GM12878 (cell line): Measurements from ENCODE around the gene FERD3L. TPM values are rescaled to one million over a fixed set of nuclear protein-coding genes. Genes with fewer than 3 reads are reported as not detected.

Experiments
- ATAC-seq: fragments of 200-7000 bp; cut with Tn5 transposase; 3 replicates; pipeline ENCODE4 v1.9.1; 2020; ENCODE audit warnings: mild to moderate bottlenecking, moderate library complexity
- BruUV-seq: library from RNA; stranded (reverse); fragments of 400-500 nt; replicated peaks from 2 replicates; lab custom pipeline; 2021; lab: Mats Ljungman, UMichigan
- CTCF ChIA-PET: fragments of 300-600 bp; sonication (Branson Sonifier 250); formaldehyde crosslinking; extraction: SDS; loops from one replicate; lab custom pipeline; 2021; ENCODE audit warnings: inconsistent platforms; lab: Yijun Ruan, JAX
- POLR2A ChIA-PET: fragments of 350-600 bp; formaldehyde crosslinking; extraction: SDS; loops from one replicate; lab custom pipeline; 2021; ENCODE audit warnings: inconsistent platforms; lab: Charles Lee
- RAD21 ChIA-PET: fragments of 300-600 bp; sonication (Branson Sonifier 250); formaldehyde crosslinking; loops from one replicate; lab custom pipeline; 2023; ENCODE audit warnings: antibody characterized with exemption; ENCODE audit not compliant: unreplicated experiment; lab: Charles Lee
- SMC1A ChIA-PET: fragments of 300-600 bp; sonication (Branson Sonifier 250); formaldehyde crosslinking; loops from one replicate; lab custom pipeline; 2023; ENCODE audit not compliant: unreplicated experiment, uncharacterized antibody; lab: Charles Lee
- DNase-seq: peaks from one replicate; pipeline ENCODE4 v3.0.0-alpha.2; 2011; ENCODE audit warnings: low read depth, low spot score
- FAIRE-seq: peaks from 3 replicates; lab custom pipeline; 2011; peaks lifted over from hg19 to GRCh38; lab: Jason Lieb, UNC
- H2AFZ ChIP-seq: 2 replicates; pipeline ENCODE4 v1.6.0; 2011; ENCODE audit warnings: low read depth, low read length, control low read depth; ENCODE audit not compliant: control insufficient read depth
- H3K27ac ChIP-seq: 2 replicates; pipeline ENCODE4 v1.5.1; 2011; ENCODE audit warnings: control low read depth; ENCODE audit not compliant: control insufficient read depth, insufficient read depth
- H3K27me3 ChIP-seq, 2 experiments: replicated peaks in 1 of 2; 2 replicates each; pipeline versions ENCODE4 v1.6.0 to v1.6.1; 2011; ENCODE audit warnings: low read length in 1 of 2; ENCODE audit not compliant: control insufficient read depth in 2 of 2, insufficient read depth in 2 of 2
- H3K36me3 ChIP-seq, 2 experiments: 2 replicates each; pipeline ENCODE4 v1.5.1; 2011; ENCODE audit warnings: low read length in 1 of 2; ENCODE audit not compliant: control insufficient read depth in 2 of 2, insufficient read depth in 2 of 2
- H3K4me1 ChIP-seq: 2 replicates; pipeline ENCODE4 v1.6.1; 2011; ENCODE audit warnings: mild to moderate bottlenecking, low read length, moderate library complexity, mixed read lengths; ENCODE audit not compliant: control insufficient read depth, insufficient read depth
- H3K4me2 ChIP-seq: 2 replicates; pipeline ENCODE4 v1.6.0; 2011; ENCODE audit warnings: control low read depth; ENCODE audit not compliant: control insufficient read depth, insufficient read depth
- H3K4me3 ChIP-seq: fragments of 200-600 bp; sonication (generic); 2 replicates; pipeline ENCODE4 v1.5.1; 2016
- H3K79me2 ChIP-seq: 2 replicates; pipeline ENCODE4 v1.6.0; 2011; ENCODE audit warnings: low read length; ENCODE audit not compliant: control insufficient read depth, insufficient read depth
- H3K9ac ChIP-seq: 2 replicates; pipeline ENCODE4 v1.8.0; 2011; ENCODE audit warnings: low read length, control low read depth, mixed read lengths; ENCODE audit not compliant: control insufficient read depth, insufficient read depth
- H3K9me3 ChIP-seq: replicated peaks from 3 replicates; pipeline ENCODE4 v1.5.1; 2011; ENCODE audit warnings: mild to moderate bottlenecking, low read length; ENCODE audit not compliant: control insufficient read depth, insufficient read depth
- H4K20me1 ChIP-seq: 2 replicates; pipeline ENCODE4 v1.6.0; 2011; ENCODE audit not compliant: control insufficient read depth, insufficient read depth
- BCL11A ChIP-seq: IDR thresholded peaks from 2 replicates; pipeline ENCODE4 v1.6.1; 2011; ENCODE audit warnings: low read depth, low read length
- BHLHE40 ChIP-seq, 2 experiments: fragments of 450-650 bp in 1 of 2; IDR thresholded peaks; 2 replicates each; pipeline ENCODE4 v1.6.1; 2011 to 2017; ENCODE audit warnings: low read depth in 2 of 2, borderline replicate concordance in 1 of 2, improper control_type of control experiment in 1 of 2, low read length in 1 of 2, mild to moderate bottlenecking in 1 of 2
- CHD1 ChIP-seq: IDR thresholded peaks from 2 replicates; pipeline ENCODE4 v1.6.1; 2012; ENCODE audit warnings: low read depth, low read length, improper control_type of control experiment
- ESRRA ChIP-seq: IDR thresholded peaks from 2 replicates; pipeline ENCODE4 v1.6.1; 2012; ENCODE audit warnings: mild to moderate bottlenecking, low read length, improper control_type of control experiment
- ETV6 ChIP-seq, 2 experiments: fragments of 450-650 bp in 1 of 2; IDR thresholded peaks in 1 of 2; conservative IDR thresholded peaks in 1 of 2; 2 replicates each; pipeline ENCODE4 v1.6.1; 2014; ENCODE audit warnings: antibody characterized with exemption in 1 of 2, borderline replicate concordance in 1 of 2, low read depth in 1 of 2, mild to moderate bottlenecking in 1 of 2, moderate library complexity in 1 of 2
- HDAC6 ChIP-seq: fragments of 200-600 bp; sonication (generic); IDR thresholded peaks from one replicate; pipeline ENCODE4 v1.8.0; 2017; ENCODE audit warnings: antibody characterized with exemption; ENCODE audit not compliant: unreplicated experiment
- IKZF2 ChIP-seq, 2 experiments: fragments of 450-650 bp; IDR thresholded peaks; 2 replicates each; pipeline ENCODE4 v1.6.1; 2017; ENCODE audit warnings: mild to moderate bottlenecking in 2 of 2, moderate library complexity in 2 of 2
- JUNB ChIP-seq: IDR thresholded peaks from 2 replicates; pipeline ENCODE4 v1.6.1; 2016; ENCODE audit warnings: antibody characterized with exemption, mild to moderate bottlenecking
- KDM1A ChIP-seq: fragments of 200-600 bp; sonication (generic); IDR thresholded peaks from 2 replicates; pipeline ENCODE4 v1.6.1; 2016; ENCODE audit warnings: borderline replicate concordance
- MEF2A ChIP-seq: IDR thresholded peaks from 2 replicates; pipeline ENCODE4 v1.6.1; 2011; ENCODE audit warnings: low read depth, mild to moderate bottlenecking, low read length, moderate library complexity; ENCODE audit not compliant: insufficient read depth
- MTA3 ChIP-seq: IDR thresholded peaks from 2 replicates; pipeline ENCODE4 v1.6.1; 2012; ENCODE audit warnings: low read length, inconsistent platforms, borderline replicate concordance
- PAX8 ChIP-seq: fragments of 450-650 bp; IDR thresholded peaks from 2 replicates; pipeline ENCODE4 v1.6.1; 2017; ENCODE audit warnings: mild to moderate bottlenecking, moderate library complexity
- RAD21 ChIP-seq: IDR thresholded peaks from 2 replicates; pipeline ENCODE4 v1.6.1; 2011; ENCODE audit warnings: mild to moderate bottlenecking, low read depth, low read length, moderate library complexity; ENCODE audit not compliant: insufficient read depth
- RAD51 ChIP-seq: fragments of 450-650 bp; IDR thresholded peaks from 2 replicates; pipeline ENCODE4 v1.6.1; 2016; ENCODE audit warnings: moderate library complexity, mild to moderate bottlenecking, inconsistent platforms
- SIX5 ChIP-seq: IDR thresholded peaks from 2 replicates; pipeline ENCODE4 v1.6.1; 2011; ENCODE audit warnings: mild to moderate bottlenecking, low read depth, low read length, moderate library complexity; ENCODE audit not compliant: severe bottlenecking
- SMAD5 ChIP-seq: IDR thresholded peaks from 2 replicates; pipeline ENCODE4 v1.6.1; 2016; ENCODE audit warnings: antibody characterized with exemption, low read depth
- SMC3 ChIP-seq: IDR thresholded peaks from 2 replicates; pipeline ENCODE4 v1.6.1; 2011; ENCODE audit warnings: low read length, improper control_type of control experiment, borderline replicate concordance
- TARDBP ChIP-seq: IDR thresholded peaks from 2 replicates; pipeline ENCODE4 v1.6.1; 2016; ENCODE audit warnings: borderline replicate concordance
- WRNIP1 ChIP-seq: IDR thresholded peaks from 2 replicates; pipeline ENCODE4 v1.6.1; 2011; ENCODE audit warnings: low read depth, low read length, improper control_type of control experiment, borderline replicate concordance
- YBX1 ChIP-seq: fragments of 450-650 bp; IDR thresholded peaks from 2 replicates; pipeline ENCODE4 v1.6.1; 2016; ENCODE audit warnings: antibody characterized with exemption
- ZNF274 ChIP-seq: IDR thresholded peaks from one replicate; pipeline ENCODE4 v1.8.0; 2011; ENCODE audit not compliant: insufficient read length, insufficient read depth
- ZNF384 ChIP-seq: IDR thresholded peaks from 2 replicates; pipeline ENCODE4 v1.6.1; 2012; ENCODE audit warnings: low read depth, mild to moderate bottlenecking, low read length, improper control_type of control experiment, borderline replicate concordance
- WGBS: methylation state at CpG from one replicate; pipeline ENCODE4 v1.1.6; 2016; ENCODE audit warnings: low lambda C conversion rate; ENCODE audit not compliant: insufficient replicate concordance, insufficient coverage; ENCODE audit errors: missing lambda C conversion rate; 5-methylcytosine and 5-hydroxymethylcytosine counted together
- in situ Hi-C: fragments of 300-500 bp; cut with MboI; formaldehyde crosslinking; loops from 9 replicates; pipeline ENCODE4 v1.14.3; 2018; ENCODE audit warnings: mixed read lengths
- intact Hi-C: fragments of 100-400 bp; cut with micrococcal nuclease; formaldehyde crosslinking; loops from one replicate; pipeline ENCODE4 v1.14.2; 2022; ENCODE audit not compliant: unreplicated experiment
- polyA plus RNA-seq, 11 experiments: library from polyadenylated mRNA; depleted of rRNA in 4 of 11; unstranded in 6 of 11; stranded (reverse) in 5 of 11; fragments of >200 nt; fragmentation: Nextera tagmentation in 4 of 11; fragmentation: Illumina TruSeq in 1 of 11; extraction: Ambion mirVana in 4 of 11; extraction: Trizol in 1 of 11; gene quantifications; 1 replicate in 1 of 11; 2 replicates in 10 of 11; pipeline versions ENCODE4 v1.2.1 to v1.2.3, GENCODE V29; 2011 to 2016; ENCODE audit warnings: inconsistent platforms in 2 of 11, missing spikeins in 2 of 11, low read depth in 1 of 11
- total RNA-seq, 4 experiments: library from RNA; depleted of rRNA in 3 of 4; stranded (reverse); fragments of >200 nt in 3 of 4; fragmentation: Illumina TruSeq in 1 of 4; extraction: Trizol in 1 of 4; gene quantifications; 2 replicates each; pipeline versions ENCODE4 v1.2.1 to v1.2.3, GENCODE V29; 2013 to 2021
- TF ChIP-seq, protein P1 (sequence below), 3 experiments: IDR thresholded peaks in 2 of 3; conservative IDR thresholded peaks in 1 of 3; 2 replicates each; pipeline ENCODE4 v1.5.1; 2011; ENCODE audit warnings: low read depth in 3 of 3, low read length in 3 of 3, mild to moderate bottlenecking in 3 of 3, control low read depth in 2 of 3, moderate library complexity in 2 of 3, inconsistent platforms in 1 of 3, mixed read lengths in 1 of 3; ENCODE audit not compliant: control insufficient read depth in 2 of 3, insufficient read depth in 1 of 3; ENCODE audit errors: extremely low read depth in 1 of 3

The FERD3L gene
- total and polyA plus RNA-seq, 10 of the 15 experiments (the other 5 are each of a cell fraction or from before 2014, with no cell fraction given), result not detected

DNA sequence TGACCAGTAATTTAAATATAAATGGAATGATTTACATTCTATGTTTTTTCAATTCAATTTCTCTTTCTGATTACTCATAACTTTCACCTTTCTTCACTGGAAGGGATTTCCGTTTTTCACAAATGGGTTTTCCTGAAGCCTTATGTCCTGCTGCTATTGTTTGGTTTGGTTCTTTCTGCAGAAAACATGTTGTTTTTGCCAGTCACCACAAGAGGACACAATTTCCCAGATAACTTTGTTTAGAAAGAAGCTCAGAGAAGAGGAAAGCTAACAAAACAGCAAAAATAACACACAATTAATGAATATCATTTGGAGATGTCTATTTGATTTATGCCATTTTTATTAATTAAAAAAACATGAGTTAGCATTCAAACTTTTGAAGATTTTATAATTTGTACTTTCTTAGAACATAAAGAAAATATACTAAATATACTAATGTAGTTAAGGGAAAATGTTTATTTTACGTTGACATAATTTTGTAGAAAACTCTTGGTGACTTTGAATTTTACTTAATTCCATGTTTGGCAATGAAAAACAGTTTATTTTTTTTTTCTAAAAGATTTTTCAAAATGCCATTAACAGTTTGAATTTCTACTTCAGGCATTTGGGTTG lies 23.1 kb downstream of the FERD3L start:
- ATAC-seq (no peak), DNase-seq (no peak), FAIRE-seq (no peak)
- no peak overlapping the region for H3K4me2 ChIP-seq
- no peaks in the 10 kb centered on the region for H3K79me2 ChIP-seq
- ChIA-PET CTCF (interaction anchor here (0.6 to 1.2 kb wide), 5 partner anchors 11 to 543 kb away, joined by 3 to 4 read pairs (median 3); no protein-coding TSS in a partner anchor), POLR2A (no interaction called here), RAD21 (interaction anchor here (1.1 kb wide), 1 partner anchor 542 kb away, joined by 3 read pairs; no protein-coding TSS in a partner anchor), SMC1A (interaction anchor here (0.9 to 1.2 kb wide), 2 partner anchors 151 to 545 kb away, joined by 3 read pairs; no protein-coding TSS in a partner anchor)
- H3K27ac ChIP-seq, result no peak overlapping the region
- no peak overlapping the region for H3K9ac ChIP-seq
- no peak overlapping the region for H2AFZ ChIP-seq
- H4K20me1 ChIP-seq, result no peaks in the 10 kb centered on the region
- H3K27me3 ChIP-seq, result peaks cover 6 to 7% of the 10 kb centered on the region in 2 experiments; a peak in 3 of 4 replicates
- in situ Hi-C loops (loop anchor here (25.0 kb wide), 1 partner anchor 540 kb away; no protein-coding TSS in a partner anchor), intact Hi-C loops (loop anchor here (5.0 kb wide), 1 partner anchor 545 kb away; no protein-coding TSS in a partner anchor)
- no peak overlapping the region for H3K4me3 ChIP-seq
- H3K9me3 ChIP-seq, result no peaks in the 10 kb centered on the region
- no peaks in the 10 kb centered on the region for H3K36me3 ChIP-seq
- no peaks in the 10 kb centered on the region for H3K4me1 ChIP-seq
- BruUV-seq, result no TSS peak
- WGBS, result 11% methylated on average over 2 of the region's 2 CpGs
- no peak for TF ChIP-seq ZNF384
- TF ChIP-seq KDM1A, result no peak
- peak; percentile 68 for TF ChIP-seq RAD21
- TF ChIP-seq TARDBP, result no peak
- TF ChIP-seq JUNB, result no peak
- no peak for TF ChIP-seq ETV6 (conservative IDR thresholded peaks at IDR 0.05 in 1 of 2, IDR thresholded peaks at IDR 0.05 in 1 of 2; ENCODE audit: borderline replicate concordance in 1 of 2, low read depth in 1 of 2)
- no peak for TF ChIP-seq SIX5
- TF ChIP-seq WRNIP1, result no peak
- TF ChIP-seq BCL11A, result no peak
- TF ChIP-seq CHD1, result no peak
- TF ChIP-seq, protein P1, sequence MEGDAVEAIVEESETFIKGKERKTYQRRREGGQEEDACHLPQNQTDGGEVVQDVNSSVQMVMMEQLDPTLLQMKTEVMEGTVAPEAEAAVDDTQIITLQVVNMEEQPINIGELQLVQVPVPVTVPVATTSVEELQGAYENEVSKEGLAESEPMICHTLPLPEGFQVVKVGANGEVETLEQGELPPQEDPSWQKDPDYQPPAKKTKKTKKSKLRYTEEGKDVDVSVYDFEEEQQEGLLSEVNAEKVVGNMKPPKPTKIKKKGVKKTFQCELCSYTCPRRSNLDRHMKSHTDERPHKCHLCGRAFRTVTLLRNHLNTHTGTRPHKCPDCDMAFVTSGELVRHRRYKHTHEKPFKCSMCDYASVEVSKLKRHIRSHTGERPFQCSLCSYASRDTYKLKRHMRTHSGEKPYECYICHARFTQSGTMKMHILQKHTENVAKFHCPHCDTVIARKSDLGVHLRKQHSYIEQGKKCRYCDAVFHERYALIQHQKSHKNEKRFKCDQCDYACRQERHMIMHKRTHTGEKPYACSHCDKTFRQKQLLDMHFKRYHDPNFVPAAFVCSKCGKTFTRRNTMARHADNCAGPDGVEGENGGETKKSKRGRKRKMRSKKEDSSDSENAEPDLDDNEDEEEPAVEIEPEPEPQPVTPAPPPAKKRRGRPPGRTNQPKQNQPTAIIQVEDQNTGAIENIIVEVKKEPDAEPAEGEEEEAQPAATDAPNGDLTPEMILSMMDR (IDR thresholded peaks at IDR 0.05 in 2 of 3, conservative IDR thresholded peaks at IDR 0.05 in 1 of 3; ENCODE audit: control insufficient read depth in 2 of 3, extremely low read depth in 1 of 3, insufficient read depth in 1 of 3, low read depth in 3 of 3, low read length in 3 of 3), result peak; percentile 45 to 50 (median 45)
- no peak for TF ChIP-seq RAD51
- TF ChIP-seq ZNF274, result no peak
- no peak for TF ChIP-seq BHLHE40 (IDR thresholded peaks at IDR 0.05; ENCODE audit: borderline replicate concordance in 1 of 2, low read depth in 2 of 2, low read length in 1 of 2)
- TF ChIP-seq MEF2A, result no peak
- no peak for TF ChIP-seq ESRRA
- TF ChIP-seq SMAD5, result no peak
- no peak for TF ChIP-seq MTA3
- no peak for TF ChIP-seq IKZF2 (IDR thresholded peaks at IDR 0.05)
- no peak for TF ChIP-seq YBX1
- TF ChIP-seq SMC3, result peak; percentile 43; the same call in 1 of the 2 replicates
- TF ChIP-seq HDAC6, result no peak
- TF ChIP-seq PAX8, result no peak
